ENCODE data around the gene RTP5.

Gene RTP5

DNA sequence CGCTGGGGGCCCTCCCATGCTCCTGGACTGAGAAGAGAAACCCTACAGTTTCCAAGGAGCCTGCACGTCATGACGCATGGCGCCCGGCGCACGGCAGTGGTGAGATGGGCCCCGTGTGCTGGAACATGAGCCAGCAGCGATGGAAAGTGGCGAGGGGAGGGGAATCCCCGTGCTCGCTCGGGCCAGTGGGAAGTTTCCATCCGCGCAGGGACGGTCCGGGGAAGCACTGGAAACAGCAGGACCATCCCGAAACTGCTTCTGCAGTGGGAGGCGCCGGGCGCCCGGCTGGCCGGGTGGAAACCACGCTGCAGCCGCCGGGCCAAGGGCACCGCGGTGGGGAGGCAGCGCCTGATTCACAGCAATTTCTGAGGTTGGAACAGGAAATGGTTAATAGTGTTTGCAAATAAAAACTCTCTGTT lies 6.0 kb upstream of the RTP5 start:
- TF ChIP-seq, protein P1, sequence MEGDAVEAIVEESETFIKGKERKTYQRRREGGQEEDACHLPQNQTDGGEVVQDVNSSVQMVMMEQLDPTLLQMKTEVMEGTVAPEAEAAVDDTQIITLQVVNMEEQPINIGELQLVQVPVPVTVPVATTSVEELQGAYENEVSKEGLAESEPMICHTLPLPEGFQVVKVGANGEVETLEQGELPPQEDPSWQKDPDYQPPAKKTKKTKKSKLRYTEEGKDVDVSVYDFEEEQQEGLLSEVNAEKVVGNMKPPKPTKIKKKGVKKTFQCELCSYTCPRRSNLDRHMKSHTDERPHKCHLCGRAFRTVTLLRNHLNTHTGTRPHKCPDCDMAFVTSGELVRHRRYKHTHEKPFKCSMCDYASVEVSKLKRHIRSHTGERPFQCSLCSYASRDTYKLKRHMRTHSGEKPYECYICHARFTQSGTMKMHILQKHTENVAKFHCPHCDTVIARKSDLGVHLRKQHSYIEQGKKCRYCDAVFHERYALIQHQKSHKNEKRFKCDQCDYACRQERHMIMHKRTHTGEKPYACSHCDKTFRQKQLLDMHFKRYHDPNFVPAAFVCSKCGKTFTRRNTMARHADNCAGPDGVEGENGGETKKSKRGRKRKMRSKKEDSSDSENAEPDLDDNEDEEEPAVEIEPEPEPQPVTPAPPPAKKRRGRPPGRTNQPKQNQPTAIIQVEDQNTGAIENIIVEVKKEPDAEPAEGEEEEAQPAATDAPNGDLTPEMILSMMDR (IDR thresholded peaks at IDR 0.05; ENCODE audit: extremely low read depth, insufficient read depth, missing control alignments), result no peak
- in situ Hi-C loops (cut with MboI; ENCODE audit: low pct_unique_long_range_greater_than_20kb, low sequenced_read_pairs, unreplicated experiment), result no loop called here
- DNase-seq (ENCODE audit: low spot score), result no peak

- in situ Hi-C loops (cut with MboI; ENCODE audit: low pct_unique_long_range_greater_than_20kb, low sequenced_read_pairs, unreplicated experiment), result no loop called here
- TF ChIP-seq, protein P1 (IDR thresholded peaks at IDR 0.05; ENCODE audit: extremely low read depth, insufficient read depth, missing control alignments), result no peak
- no peak for DNase-seq (ENCODE audit: low spot score)
Observed at GRCh38 chr2:241864168-241864849, 5.2 kb upstream of the RTP5 start.

DNA sequence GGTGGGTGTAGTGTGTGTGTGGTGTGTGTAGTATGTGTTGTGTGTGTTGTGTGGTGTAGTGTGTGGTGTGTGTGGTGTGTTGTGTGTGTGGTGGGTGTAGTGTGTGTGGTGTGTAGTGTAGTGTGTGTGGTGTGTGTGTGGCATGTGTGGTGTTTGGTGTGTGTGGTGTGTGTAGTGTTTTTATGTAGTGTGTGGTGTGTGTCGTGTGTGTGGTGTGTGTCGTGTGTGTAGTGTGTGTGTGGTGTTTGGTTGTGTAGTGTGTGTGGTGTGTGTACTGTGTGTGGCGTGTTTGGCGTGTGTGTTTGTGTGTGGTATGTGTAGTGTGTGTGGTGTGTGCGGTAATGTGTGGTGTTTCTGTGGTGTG lies 4.7 kb upstream of the RTP5 start:
- in situ Hi-C loops (cut with MboI; ENCODE audit: low pct_unique_long_range_greater_than_20kb, low sequenced_read_pairs, unreplicated experiment), result no loop called here
- no peak for DNase-seq (ENCODE audit: low spot score)
- TF ChIP-seq, protein P1 (IDR thresholded peaks at IDR 0.05; ENCODE audit: extremely low read depth, insufficient read depth, missing control alignments), result no peak

DNA sequence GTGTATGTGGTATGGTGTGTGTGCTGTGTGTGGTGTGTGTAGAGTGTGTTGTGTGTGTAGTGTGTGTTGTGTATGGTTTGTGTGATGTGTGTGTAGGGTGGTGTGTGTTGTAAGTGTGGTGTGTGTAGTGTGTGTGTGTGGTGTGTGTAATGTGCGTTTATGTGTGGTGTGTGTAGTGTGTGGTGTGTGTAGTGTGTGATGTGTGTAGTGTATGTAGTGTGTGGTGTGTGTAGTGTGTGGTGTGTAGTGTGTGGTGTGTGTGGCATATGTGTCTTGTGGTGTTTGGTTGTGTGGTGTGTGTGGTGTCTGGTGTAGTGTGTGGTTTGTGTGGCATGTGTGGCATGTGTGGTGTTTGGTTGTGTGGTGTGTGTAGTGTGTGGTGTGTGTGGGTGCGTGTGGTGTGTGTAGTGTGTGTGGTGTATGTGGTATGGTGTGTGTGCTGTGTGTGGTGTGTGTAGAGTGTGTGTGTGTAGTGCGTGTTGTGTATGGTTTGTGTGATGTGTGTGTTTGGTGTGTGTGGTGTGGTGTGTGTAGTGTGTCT lies 4.0 kb upstream of the RTP5 start:
- TF ChIP-seq, protein P1 (IDR thresholded peaks at IDR 0.05; ENCODE audit: extremely low read depth, insufficient read depth, missing control alignments), result no peak
- in situ Hi-C loops (cut with MboI; ENCODE audit: low pct_unique_long_range_greater_than_20kb, low sequenced_read_pairs, unreplicated experiment), result no loop called here
- no peak for DNase-seq (ENCODE audit: low spot score)

DNA sequence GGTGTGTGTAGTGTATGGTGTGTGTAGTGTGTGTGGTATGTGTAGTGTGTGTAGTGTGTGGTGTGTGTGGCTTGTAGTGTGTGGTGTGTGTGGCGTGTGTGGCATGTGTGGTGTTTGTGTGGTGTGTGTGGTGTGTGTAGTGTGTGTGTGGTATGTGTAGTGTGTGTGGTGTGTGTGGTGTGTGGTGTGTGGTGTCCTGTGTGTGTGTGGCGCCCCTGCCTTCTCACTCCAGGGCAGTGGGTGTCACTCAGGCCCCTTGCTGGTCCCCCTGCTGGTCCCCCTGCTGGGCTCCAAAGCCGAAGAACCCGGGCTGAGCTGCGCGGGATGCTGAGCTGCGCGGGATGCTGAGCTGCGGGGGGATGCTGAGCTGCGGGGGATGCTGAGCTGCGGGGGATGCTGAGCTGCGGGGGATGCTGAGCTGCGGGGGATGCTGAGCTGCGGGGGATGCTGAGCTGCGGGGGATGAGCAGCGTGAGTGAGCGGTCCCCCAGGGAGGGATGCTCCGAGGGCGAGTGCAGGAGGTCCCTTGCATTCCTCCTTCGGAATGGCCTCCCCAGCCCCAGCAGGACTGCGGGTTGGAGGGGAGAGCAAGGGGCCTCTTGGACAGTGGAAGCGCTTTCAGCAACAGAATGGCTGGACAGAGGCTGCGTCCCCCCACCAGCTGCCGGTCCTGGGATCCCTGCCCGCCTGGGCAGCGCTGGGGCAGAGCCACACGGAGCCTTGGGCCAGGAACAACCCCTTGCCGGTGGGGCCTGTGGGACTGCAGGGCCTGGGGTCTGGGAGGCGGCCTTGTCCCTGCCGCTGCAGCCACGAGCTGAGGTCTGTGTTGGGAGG lies 3.4 kb upstream of the RTP5 start:
- in situ Hi-C loops (cut with MboI; ENCODE audit: low pct_unique_long_range_greater_than_20kb, low sequenced_read_pairs, unreplicated experiment), result no loop called here
- TF ChIP-seq, protein P1 (IDR thresholded peaks at IDR 0.05; ENCODE audit: extremely low read depth, insufficient read depth, missing control alignments), result no peak

DNA sequence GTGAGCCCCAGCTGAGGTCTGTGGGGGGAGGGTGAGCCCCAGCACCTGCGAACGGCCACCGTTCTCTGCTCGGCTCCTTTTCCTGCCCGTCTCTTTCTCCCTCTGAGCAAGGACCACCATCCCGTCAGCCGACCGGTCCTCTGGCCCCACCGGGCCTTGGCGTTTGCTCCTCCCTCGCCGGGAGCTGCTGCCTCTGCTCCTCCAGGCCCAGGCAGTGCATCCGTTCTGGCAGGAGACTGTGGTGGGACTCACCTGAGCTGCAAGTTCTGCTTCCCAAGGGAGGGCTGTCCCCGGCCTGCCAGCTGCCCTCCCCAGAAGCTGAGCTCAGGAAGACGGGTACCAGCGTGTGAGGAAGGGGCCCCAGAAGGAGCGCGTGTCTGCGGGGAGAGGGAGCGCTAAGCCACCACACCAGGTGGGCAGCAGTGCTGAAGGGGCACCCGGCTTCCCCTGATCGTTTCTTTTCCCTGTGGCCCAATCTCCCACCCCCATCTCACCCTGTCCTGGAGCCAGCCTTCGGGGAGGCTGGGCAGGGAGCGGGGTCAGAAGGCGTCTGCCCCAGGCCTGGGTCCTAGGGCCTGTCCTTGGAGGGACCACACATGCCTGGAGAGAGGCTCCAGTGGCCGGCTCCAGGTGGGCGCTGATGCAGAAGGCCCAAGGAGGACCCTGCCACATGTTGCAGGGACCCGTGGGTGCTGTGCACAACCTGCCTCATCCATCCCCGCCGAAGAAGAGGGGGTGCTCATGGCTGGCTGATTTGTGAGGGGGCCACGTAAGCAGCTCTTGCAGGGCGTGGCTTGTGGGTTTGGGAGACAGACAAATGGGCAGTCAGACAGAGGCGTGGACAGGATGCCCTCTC lies 2.5 kb upstream of the RTP5 start:
- in situ Hi-C loops (cut with MboI; ENCODE audit: low pct_unique_long_range_greater_than_20kb, low sequenced_read_pairs, unreplicated experiment), result no loop called here
- TF ChIP-seq, protein P1 (IDR thresholded peaks at IDR 0.05; ENCODE audit: extremely low read depth, insufficient read depth, missing control alignments), result no peak

More for the DNA sequence above, 3.4 kb upstream of the RTP5 start:
- no peak for DNase-seq (ENCODE audit: low spot score)

More for the DNA sequence above, 2.5 kb upstream of the RTP5 start:
- no peak for DNase-seq (ENCODE audit: low spot score)
